Heart right ventricle (tissue), 16 donors: ENCODE measurements around the gene PCSK6. TPM values are rescaled to one million over a fixed set of nuclear protein-coding genes. Genes with fewer than 3 reads are reported as not detected.

Source experiments
- ATAC-seq, 8 donors: fragments of 200-7000 bp; cut with Tn5 transposase; one replicate each; pipeline ENCODE4 v1.9.1; 2020; ENCODE audit warnings: mild to moderate bottlenecking in 8 of 8, moderate library complexity in 8 of 8, moderate number of reproducible peaks in 1 of 8
- DNase-seq, 2 donors: peaks; one replicate each; pipeline ENCODE4 v3.0.0-alpha.2; 2020
- H3K27ac ChIP-seq, 10 donors: fragments of 200-600 bp; sonication (generic) in 2 of 10; one replicate each; pipeline versions ENCODE4 v1.5.0 to v1.8.0; 2020 to 2022; ENCODE audit warnings: mild to moderate bottlenecking in 3 of 10
- H3K27me3 ChIP-seq, 7 donors: fragments of 200-600 bp; one replicate each; pipeline ENCODE4 v1.8.0; 2021 to 2022; ENCODE audit warnings: mild to moderate bottlenecking in 2 of 7
- H3K36me3 ChIP-seq, 9 donors: fragments of 200-600 bp; sonication (generic) in 1 of 9; one replicate each; pipeline versions ENCODE4 v1.5.0 to v1.8.0; 2020 to 2022; ENCODE audit warnings: mild to moderate bottlenecking in 2 of 9
- H3K4me1 ChIP-seq, 9 donors: fragments of 200-600 bp; sonication (generic) in 1 of 9; one replicate each; pipeline versions ENCODE4 v1.5.0 to v1.8.0; 2020 to 2022; ENCODE audit warnings: mild to moderate bottlenecking in 4 of 9
- H3K4me3 ChIP-seq, 10 donors: fragments of 200-600 bp; sonication (generic) in 2 of 10; one replicate each; pipeline versions ENCODE4 v1.5.0 to v1.8.0; 2020 to 2022; ENCODE audit warnings: mild to moderate bottlenecking in 7 of 10, moderate library complexity in 2 of 10
- H3K9me3 ChIP-seq, 11 donors: fragments of 200-600 bp in 10 of 11; sonication (generic) in 2 of 11; one replicate each; pipeline versions ENCODE4 v1.5.0 to v1.8.0; 2013 to 2022; ENCODE audit warnings: mild to moderate bottlenecking in 2 of 11, control low read depth in 1 of 11, moderate library complexity in 1 of 11
- WGBS, 2 donors: extraction: QIAGEN DNeasy Blood & Tissue Kit; methylation state at CpG; one replicate each; pipeline ENCODE4 v1.1.7; 2013; ENCODE audit warnings: inconsistent platforms in 1 of 2; 5-methylcytosine and 5-hydroxymethylcytosine counted together
- intact Hi-C, 10 donors: fragments of 100-400 bp; cut with DNase I; formaldehyde crosslinking; loops; one replicate each; pipeline versions ENCODE4 v1.11.1 to v1.14.2; 2022
- polyA plus RNA-seq, 2 donors: library from polyadenylated mRNA; stranded (reverse); fragments of 200-250 nt; gene quantifications; one replicate each; pipeline ENCODE4 v1.2.3, GENCODE V29; 2013
- total RNA-seq, 10 donors: library from RNA; stranded (reverse); fragmentation: NEBNext Ultra II Directional in 3 of 10; extraction: Animal tissue kit (Norgen Biotek cat#: 25700) in 3 of 10; gene quantifications; one replicate each; pipeline versions ENCODE4 v1.2.1 to v1.2.4, GENCODE V29; 2021 to 2023
- TF ChIP-seq, protein P1 (sequence below), 9 donors: fragments of 200-600 bp; sonication (generic) in 2 of 9; IDR thresholded peaks; one replicate each; pipeline versions ENCODE4 v1.5.0 to v1.8.0; 2021 to 2022; ENCODE audit warnings: antibody characterized with exemption in 9 of 9, mild to moderate bottlenecking in 5 of 9, moderate library complexity in 1 of 9
- donor health status: Arrhythmogenic right ventricular cardiomyopathy.
- donor health status: ischemic (EF 13 %, LVEDD 7.1; RV severe dilation, severe dysfunction).
- donor health status: healthy with polysubstance abuse.
- donor health status: DM: no; HTN: yes; CAD: no.
- donor health status: DM: no; HTN: no; CAD: no.
- donor health status: ischemic (EF 25% LVEDD 6.9; RV normal size, moderate dysfunction).
- donor health status: ischemic (EF 25% LVEDD 5.7; RV mildly dilated, moderate dysfunction).
- donor health status: healthy.
- donor health status: DM: yes; HTN: yes; CAD: no.
- donor health status: Ischemic cardiomyopathy.
- donor health status: ischemic (EF 35%, LVEDD 5.7; RV mildly dilated, moderate dysfunction).
- donor health status: nonischemic (EF 11% LVEDD 7.7; RV severe dilation, severe dysfunction).
- donor health status: DM: yes; HTN: yes; CAD: no.
- donor health status: PGD.
- donor health status: ischemic (EF 29% LVEDD 5.4; RV normal size, mild dysfunction).
- donor health status: nonischemic (EF 23%, LVEDD 6.1; RV moderate dilation, normal function).

Gene PCSK6
- total and polyA plus RNA-seq, 12 donors: 4.6 to 34.0 (median 21.7) TPM

GRCh38 chr15:101266034-101266433, 223.5 kb downstream of the PCSK6 start:
- intact Hi-C loops: loop anchor here in 3 of 10 donors (10.0 kb wide), 3 partner anchors 341 to 641 kb away; partner anchors contain the start of gene LRRK1 (in 1 of the 3)
- Histone ChIP-seq H3K4me1 (peaks cover 0 to 46% (median 9%) of the 10 kb centered on the region in 9 donors), H3K27ac (peak overlapping the region in 4 of 10 donors; percentile 2 to 70 (median 32)), H3K9me3 (no peaks in the 10 kb centered on the region), H3K27me3 (no peaks in the 10 kb centered on the region), H3K4me3 (no peak overlapping the region), H3K36me3 (peaks cover 0 to 27% (median 7%) of the 10 kb centered on the region in 9 donors)
- ATAC-seq (no peak), DNase-seq (no peak)
- WGBS, 2 donors: 63 to 64% methylated on average over 3 of the region's 3 CpGs
- TF ChIP-seq, protein P1, sequence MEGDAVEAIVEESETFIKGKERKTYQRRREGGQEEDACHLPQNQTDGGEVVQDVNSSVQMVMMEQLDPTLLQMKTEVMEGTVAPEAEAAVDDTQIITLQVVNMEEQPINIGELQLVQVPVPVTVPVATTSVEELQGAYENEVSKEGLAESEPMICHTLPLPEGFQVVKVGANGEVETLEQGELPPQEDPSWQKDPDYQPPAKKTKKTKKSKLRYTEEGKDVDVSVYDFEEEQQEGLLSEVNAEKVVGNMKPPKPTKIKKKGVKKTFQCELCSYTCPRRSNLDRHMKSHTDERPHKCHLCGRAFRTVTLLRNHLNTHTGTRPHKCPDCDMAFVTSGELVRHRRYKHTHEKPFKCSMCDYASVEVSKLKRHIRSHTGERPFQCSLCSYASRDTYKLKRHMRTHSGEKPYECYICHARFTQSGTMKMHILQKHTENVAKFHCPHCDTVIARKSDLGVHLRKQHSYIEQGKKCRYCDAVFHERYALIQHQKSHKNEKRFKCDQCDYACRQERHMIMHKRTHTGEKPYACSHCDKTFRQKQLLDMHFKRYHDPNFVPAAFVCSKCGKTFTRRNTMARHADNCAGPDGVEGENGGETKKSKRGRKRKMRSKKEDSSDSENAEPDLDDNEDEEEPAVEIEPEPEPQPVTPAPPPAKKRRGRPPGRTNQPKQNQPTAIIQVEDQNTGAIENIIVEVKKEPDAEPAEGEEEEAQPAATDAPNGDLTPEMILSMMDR (IDR thresholded peaks at IDR 0.05): no peak

DNA sequence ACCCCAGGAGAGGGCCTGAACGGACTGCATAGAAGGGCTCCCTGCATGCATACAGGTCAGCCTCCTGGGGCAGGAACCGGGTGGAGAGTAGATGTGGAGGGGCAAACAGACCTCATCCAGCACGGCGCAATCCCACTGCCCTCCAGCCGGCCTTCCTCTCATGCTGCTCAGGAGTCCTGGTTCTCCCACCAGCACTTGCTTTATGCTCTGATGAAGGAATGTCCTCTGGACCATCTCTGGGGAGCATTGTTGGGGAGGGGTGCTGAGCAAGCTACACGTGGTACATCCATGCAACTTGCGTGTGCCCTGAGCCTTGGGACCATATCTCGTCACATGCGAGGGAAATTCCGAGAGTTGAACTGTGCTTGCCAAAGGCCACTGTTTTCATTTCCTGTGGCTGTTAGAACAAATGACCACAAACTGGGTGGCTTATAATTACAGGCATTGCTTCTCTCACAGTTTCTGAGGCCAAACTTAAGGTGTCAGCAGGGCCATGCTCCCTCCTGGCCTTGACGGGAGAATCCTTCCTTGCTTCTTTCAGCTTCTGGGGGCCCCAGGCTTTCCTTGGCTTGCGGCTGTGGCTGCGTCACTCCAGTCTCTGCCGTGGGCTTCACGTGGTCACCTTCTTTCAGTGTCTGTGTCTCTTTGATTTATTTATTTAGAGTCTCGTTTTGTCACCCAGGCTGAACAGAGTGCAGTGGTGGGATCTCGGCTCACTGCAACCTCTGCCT, 224.4 kb downstream of the PCSK6 start:
- Histone ChIP-seq H3K36me3 (peaks cover 0 to 18% (median 0%) of the 10 kb centered on the region in 9 donors), H3K4me3 (no peak overlapping the region), H3K27me3 (no peaks in the 10 kb centered on the region), H3K27ac (peak overlapping the region in 2 of 10 donors; percentile 4 to 67), H3K9me3 (no peaks in the 10 kb centered on the region), H3K4me1 (peaks cover 0 to 46% (median 9%) of the 10 kb centered on the region in 9 donors)
- TF ChIP-seq, protein P1 (IDR thresholded peaks at IDR 0.05): no peak
- 78 to 84% methylated on average over 17 of the region's 17 CpGs for WGBS, 2 donors
- ATAC-seq (peak in 3 of 8 donors; percentile 20 to 32 (median 27)), DNase-seq (no peak)
- intact Hi-C loops: loop anchor here in 3 of 10 donors (10.0 kb wide), 3 partner anchors 340 to 640 kb away; partner anchors contain the start of gene LRRK1 (in 1 of the 3)

DNA sequence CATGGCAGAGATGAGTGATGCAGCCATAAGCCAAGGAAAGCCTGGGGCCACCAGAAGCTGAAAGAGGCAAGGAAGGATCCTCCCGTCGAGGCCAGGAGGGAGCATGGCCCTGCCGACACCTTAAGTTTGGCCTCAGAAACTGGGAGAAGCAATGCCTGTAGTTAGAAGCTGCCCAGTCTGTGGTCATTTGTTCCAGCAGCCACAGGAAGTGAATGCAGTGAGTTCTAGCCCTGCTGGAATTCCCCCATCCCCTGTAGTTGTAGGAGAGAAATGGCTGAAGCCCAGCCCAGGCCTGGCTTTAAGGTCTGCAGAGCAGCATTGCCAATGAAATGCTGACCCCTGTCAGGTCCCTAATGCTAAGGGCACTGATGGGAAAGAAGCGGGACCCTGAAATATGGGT, 225.5 kb downstream of the PCSK6 start:
- H3K36me3 ChIP-seq: peaks cover 0 to 7% (median 0%) of the 10 kb centered on the region in 9 donors
- no peaks in the 10 kb centered on the region for H3K9me3 ChIP-seq
- TF ChIP-seq, protein P1 (IDR thresholded peaks at IDR 0.05): no peak
- intact Hi-C loops: loop anchor here in 3 of 10 donors (10.0 kb wide), 3 partner anchors 339 to 639 kb away; partner anchors contain the start of gene LRRK1 (in 1 of the 3)
- WGBS, 2 donors: 94 to 95% methylated on average over 4 of the region's 4 CpGs
- ATAC-seq (no peak), DNase-seq (no peak)
- H3K27me3 ChIP-seq: no peaks in the 10 kb centered on the region
- no peak overlapping the region for H3K4me3 ChIP-seq
- peak overlapping the region in 1 of 10 donors; percentile 67 for H3K27ac ChIP-seq
- peaks cover 0 to 43% (median 9%) of the 10 kb centered on the region in 9 donors for H3K4me1 ChIP-seq

- intact Hi-C loops: loop anchor here in 3 of 10 donors (10.0 kb wide), 3 partner anchors 338 to 638 kb away; partner anchors contain the start of gene LRRK1 (in 1 of the 3)
- 86 to 90% methylated on average over 4 of the region's 4 CpGs for WGBS, 2 donors
- Histone ChIP-seq H3K36me3 (no peaks in the 10 kb centered on the region), H3K4me3 (no peak overlapping the region), H3K4me1 (peaks cover 0 to 48% (median 9%) of the 10 kb centered on the region in 9 donors), H3K9me3 (no peaks in the 10 kb centered on the region), H3K27me3 (no peaks in the 10 kb centered on the region), H3K27ac (no peak overlapping the region)
- TF ChIP-seq, protein P1 (IDR thresholded peaks at IDR 0.05): no peak
- DNase-seq (no peak), ATAC-seq (no peak)
Observed at GRCh38 chr15:101262551-101262950, 227.0 kb downstream of the PCSK6 start.
